ENCODE data around the gene LRGUK.
"Not testable (repeated sequence)": the region's sequence is repeated elsewhere in the genome, so short reads cannot be mapped to it uniquely, and the experiment has no call there.

Gene LRGUK

DNA sequence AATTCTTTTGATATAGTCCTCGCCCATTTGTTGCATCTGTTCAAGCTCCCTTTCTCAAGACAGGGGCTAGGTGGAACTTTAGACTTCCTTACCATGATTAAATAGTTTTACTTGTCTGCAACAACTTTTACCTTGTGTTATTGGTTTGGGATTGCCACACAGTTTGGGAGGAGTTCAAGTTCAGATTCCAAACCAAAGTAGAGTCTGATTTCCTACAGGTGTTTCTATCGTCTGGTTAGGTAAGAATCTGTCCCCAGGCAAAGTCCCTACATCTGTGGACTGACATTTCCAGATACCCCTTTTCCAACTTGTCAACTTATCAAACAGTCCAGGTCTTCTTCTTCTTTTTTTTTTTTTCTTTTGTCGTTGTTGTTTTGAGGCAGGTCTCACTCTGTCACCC is 93.1 kb downstream of the LRGUK start:
- no peak for DNase-seq (ENCODE audit: low read depth)
- TF ChIP-seq, protein P1, sequence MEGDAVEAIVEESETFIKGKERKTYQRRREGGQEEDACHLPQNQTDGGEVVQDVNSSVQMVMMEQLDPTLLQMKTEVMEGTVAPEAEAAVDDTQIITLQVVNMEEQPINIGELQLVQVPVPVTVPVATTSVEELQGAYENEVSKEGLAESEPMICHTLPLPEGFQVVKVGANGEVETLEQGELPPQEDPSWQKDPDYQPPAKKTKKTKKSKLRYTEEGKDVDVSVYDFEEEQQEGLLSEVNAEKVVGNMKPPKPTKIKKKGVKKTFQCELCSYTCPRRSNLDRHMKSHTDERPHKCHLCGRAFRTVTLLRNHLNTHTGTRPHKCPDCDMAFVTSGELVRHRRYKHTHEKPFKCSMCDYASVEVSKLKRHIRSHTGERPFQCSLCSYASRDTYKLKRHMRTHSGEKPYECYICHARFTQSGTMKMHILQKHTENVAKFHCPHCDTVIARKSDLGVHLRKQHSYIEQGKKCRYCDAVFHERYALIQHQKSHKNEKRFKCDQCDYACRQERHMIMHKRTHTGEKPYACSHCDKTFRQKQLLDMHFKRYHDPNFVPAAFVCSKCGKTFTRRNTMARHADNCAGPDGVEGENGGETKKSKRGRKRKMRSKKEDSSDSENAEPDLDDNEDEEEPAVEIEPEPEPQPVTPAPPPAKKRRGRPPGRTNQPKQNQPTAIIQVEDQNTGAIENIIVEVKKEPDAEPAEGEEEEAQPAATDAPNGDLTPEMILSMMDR (IDR thresholded peaks at IDR 0.05; ENCODE audit: insufficient read depth, low read depth, low read length, missing control alignments): no peak
- no peak overlapping the region for H3K4me3 ChIP-seq (ENCODE audit: low read depth, low read length)

GRCh38 chr7:134231296-134231695 is 104.2 kb downstream of the LRGUK start:
- not testable (repeated sequence) for DNase-seq (ENCODE audit: low read depth); H3K4me3 ChIP-seq (ENCODE audit: low read depth, low read length)

DNA sequence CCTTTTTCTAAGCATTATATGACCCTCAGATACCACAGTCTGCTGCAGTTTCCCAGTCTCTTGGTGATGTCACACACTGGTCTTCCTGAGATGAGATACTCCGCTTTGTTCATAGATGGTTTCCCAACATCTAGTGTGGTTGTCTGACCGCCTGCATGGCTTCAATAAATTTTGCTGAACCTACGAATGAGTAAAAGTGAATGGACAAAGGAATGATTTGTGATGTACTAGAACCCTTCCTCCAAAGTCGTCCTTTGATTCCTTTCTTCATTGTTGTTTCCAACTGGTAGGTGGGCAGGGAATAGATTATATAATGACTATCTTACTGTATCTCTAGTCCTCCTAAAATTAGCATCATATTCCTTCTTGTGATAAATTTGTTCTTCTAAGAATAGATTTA is 107.1 kb downstream of the LRGUK start:
- no peak overlapping the region for H3K4me3 ChIP-seq (ENCODE audit: low read depth, low read length)
- TF ChIP-seq, protein P1 (IDR thresholded peaks at IDR 0.05; ENCODE audit: insufficient read depth, low read depth, low read length, missing control alignments): no peak
- no peak for DNase-seq (ENCODE audit: low read depth)

DNA sequence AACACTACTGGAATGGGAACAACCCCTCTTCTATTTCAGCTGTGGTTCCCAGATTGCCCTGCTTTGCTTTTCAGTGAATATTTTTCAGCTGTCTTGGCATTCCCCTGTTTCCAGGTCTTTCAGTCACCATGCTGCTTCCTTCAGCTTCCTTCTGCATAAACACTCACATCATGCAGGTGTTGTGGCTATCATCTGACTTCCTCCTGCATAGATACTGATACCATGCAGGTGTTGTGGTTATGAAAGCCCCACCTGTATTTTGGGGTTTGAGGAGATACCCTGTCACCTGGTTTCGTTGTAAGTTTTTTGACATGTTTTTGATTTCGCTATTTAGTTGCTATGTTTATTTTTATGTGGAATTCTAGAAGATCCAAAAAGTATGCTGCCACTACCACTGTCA is 118.1 kb downstream of the LRGUK start:
- peak; percentile 67 for DNase-seq (ENCODE audit: low read depth)
- no peak overlapping the region for H3K4me3 ChIP-seq (ENCODE audit: low read depth, low read length)

DNA sequence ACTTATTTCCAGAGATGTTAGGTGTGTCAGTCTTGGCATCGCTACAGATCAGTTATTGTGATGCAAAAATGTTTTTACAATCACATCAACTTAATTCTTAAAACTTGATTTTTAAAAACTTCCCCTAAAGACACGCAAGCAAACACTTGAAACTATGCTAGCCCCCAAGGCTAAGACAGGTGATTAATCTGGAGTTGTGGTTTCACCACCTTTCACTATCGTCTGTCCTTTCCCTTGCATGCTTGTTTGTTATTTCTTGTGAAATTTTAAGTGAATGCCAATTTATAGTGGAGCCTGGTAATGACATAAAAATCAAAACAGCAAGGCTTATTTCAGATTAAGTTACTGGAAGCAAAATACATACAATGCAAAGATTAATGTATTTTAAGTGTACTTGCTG is 119.2 kb downstream of the LRGUK start:
- H3K4me3 ChIP-seq (ENCODE audit: low read depth, low read length): no peak overlapping the region
- DNase-seq (ENCODE audit: low read depth): peak; percentile 41
- TF ChIP-seq, protein P1 (IDR thresholded peaks at IDR 0.05; ENCODE audit: insufficient read depth, low read depth, low read length, missing control alignments): no peak

More for the DNA sequence above, 118.1 kb downstream of the LRGUK start:
- TF ChIP-seq, protein P1 (IDR thresholded peaks at IDR 0.05; ENCODE audit: insufficient read depth, low read depth, low read length, missing control alignments): no peak

- no peak for DNase-seq (ENCODE audit: low read depth)
- TF ChIP-seq, protein P1 (IDR thresholded peaks at IDR 0.05; ENCODE audit: insufficient read depth, low read depth, low read length, missing control alignments): no peak
- no peak overlapping the region for H3K4me3 ChIP-seq (ENCODE audit: low read depth, low read length)
Observed at GRCh38 chr7:134246761-134247160, 119.6 kb downstream of the LRGUK start.

- no peak for DNase-seq (ENCODE audit: low read depth)
- no peak overlapping the region for H3K4me3 ChIP-seq (ENCODE audit: low read depth, low read length)
- TF ChIP-seq, protein P1 (IDR thresholded peaks at IDR 0.05; ENCODE audit: insufficient read depth, low read depth, low read length, missing control alignments): no peak
Observed at GRCh38 chr7:134248196-134248595, 121.1 kb downstream of the LRGUK start.

Data from GM12865 (cell line).